HG02885 (cell line): ENCODE data around the gene CD2BP2.
A peak's percentile ranks its signal among the peaks of the same experiment; 100 is the strongest.
"Not testable (repeated sequence)": the region's sequence is repeated elsewhere in the genome, so short reads cannot be mapped to it uniquely, and the experiment has no call there.

Experiments used
- ATAC-seq: cut with Tn5 transposase; IDR thresholded peaks from one replicate; pipeline ENCODE4 v1.9.1; 2021; ENCODE audit warnings: mild to moderate bottlenecking; ENCODE audit not compliant: unreplicated experiment, poor library complexity

CD2BP2 gene

GRCh38 chr16:30348113-30348512 lies 7.0 kb downstream of the CD2BP2 start:
- no peak for ATAC-seq

- no peak for ATAC-seq
Measured at GRCh38 chr16:30346286-30346685, 8.8 kb downstream of the CD2BP2 start.

DNA sequence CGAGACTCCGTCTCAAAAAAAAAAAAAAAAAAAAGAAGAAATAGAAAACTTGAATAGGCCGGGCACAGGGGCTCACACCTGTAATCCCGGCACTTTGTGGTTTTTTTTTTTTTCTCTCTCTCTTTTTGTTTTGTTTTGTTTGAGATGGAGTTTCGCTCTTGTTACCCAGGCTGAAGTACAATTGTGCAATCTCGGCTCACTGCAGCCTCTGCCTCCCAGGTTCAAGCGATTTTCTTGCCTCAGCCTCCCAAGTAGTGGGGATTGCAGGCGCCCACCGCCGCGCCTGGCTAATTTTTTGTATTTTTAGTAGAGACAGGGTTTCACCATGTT lies 11.7 kb downstream of the CD2BP2 start:
- ATAC-seq, result not testable (repeated sequence)

- no peak for ATAC-seq
Measured at GRCh38 chr16:30342751-30343490, 12.2 kb downstream of the CD2BP2 start.

- ATAC-seq, result not testable (repeated sequence)
Measured at GRCh38 chr16:30341971-30342370, 13.1 kb downstream of the CD2BP2 start.

- ATAC-seq, result no peak
Measured at GRCh38 chr16:30340621-30341020, 14.5 kb downstream of the CD2BP2 start.

DNA sequence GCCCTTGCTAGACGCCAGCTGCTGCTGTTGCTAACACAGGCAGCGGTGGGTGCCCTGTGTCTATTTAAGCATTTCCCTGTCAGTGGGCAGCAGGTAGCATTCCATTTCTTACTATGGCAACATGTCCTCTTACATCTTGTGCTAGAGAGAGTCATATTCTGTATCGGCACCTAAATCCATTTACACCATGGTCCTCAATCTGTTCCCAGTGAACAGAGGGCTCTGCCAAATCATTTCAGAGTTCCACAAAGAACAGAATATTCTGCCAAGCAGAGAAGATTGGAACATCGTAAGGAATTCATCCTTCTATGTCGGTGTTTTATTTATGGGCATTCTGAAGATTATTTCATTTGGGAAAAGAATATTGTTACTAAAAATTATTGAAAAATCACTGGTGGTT lies 16.4 kb downstream of the CD2BP2 start:
- ATAC-seq, result not testable (repeated sequence)

- not testable (repeated sequence) for ATAC-seq
Measured at GRCh38 chr16:30337964-30338357, 17.1 kb downstream of the CD2BP2 start.

- ATAC-seq, result no peak
Measured at GRCh38 chr16:30335598-30336474, 19.3 kb downstream of the CD2BP2 start.

DNA sequence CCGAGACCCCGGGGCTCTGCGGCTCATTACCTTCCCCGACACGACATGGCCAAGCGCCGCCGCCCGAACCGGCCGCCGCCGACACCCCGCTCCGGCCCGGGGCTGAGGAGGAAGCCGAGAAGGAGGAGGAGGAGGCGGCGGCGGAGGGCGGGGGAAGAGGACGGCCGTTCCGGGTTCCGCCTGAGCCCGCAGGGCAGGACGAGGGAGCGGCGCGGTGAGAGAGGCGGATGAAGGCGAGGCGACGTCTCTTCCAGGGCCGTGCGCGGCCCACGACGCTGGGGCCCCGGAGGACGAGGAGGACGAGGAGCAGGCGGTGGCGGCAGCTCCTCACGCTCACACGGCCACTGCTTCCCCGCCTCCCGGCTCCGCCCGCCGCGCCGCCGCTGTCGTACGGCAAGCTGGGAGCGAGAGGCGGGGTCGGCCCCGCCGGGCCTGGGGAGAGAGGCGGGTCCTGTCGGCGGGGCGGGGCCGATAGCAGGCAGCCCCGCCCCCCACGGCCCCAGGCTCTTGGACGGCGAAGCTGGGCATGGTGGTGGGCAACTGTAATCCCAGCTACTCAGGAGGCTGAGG lies 20.0 kb downstream of the CD2BP2 start:
- peak; percentile 81 for ATAC-seq

DNA sequence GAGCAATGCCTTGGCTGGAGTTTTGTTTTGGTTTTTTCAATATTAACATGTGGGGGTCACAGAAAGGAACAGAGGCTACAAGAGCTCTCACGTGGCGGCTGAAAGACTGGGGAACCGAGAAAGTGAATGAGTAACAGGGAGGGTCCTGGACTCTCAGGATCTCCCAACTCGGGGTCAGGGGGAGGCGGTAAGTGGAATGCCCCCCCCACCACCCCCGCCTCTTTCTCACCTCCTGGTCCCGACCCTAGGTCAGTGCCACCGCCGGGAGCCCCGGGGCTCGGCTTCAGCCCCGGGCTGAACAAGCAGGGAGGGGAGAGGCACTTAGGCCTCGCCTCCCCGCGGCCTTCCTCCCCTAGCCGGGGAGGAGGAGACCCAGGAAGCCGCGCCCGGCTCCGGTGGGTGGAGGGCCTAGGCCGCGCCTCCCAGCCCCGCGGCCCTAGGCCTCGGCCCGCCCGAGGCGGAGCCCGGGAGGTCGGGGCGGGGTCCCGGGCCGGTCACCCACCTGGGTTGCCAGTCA lies 20.6 kb downstream of the CD2BP2 start:
- peak; percentile 82 for ATAC-seq

DNA sequence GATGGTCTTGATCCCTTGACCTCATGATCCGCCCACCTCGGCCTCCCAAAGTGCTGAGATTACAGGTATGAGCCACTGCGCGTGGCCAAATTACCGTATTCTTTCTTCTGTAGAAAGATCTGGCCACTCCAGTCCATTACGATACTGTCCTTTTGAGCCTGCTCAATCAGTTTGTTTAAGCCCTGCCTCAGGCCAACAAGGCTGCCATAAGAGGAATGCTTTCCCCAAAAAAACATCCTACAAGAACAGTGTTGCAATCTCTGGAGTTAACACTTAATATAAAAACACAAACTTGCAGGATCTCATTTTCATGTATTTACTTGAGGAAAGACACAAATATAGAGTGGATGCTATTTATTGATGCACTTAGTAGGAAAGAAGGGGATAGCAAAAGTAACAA lies 30.9 kb downstream of the CD2BP2 start:
- not testable (repeated sequence) for ATAC-seq

GRCh38 chr16:30318647-30319046 lies 36.5 kb downstream of the CD2BP2 start:
- ATAC-seq, result not testable (repeated sequence)

DNA sequence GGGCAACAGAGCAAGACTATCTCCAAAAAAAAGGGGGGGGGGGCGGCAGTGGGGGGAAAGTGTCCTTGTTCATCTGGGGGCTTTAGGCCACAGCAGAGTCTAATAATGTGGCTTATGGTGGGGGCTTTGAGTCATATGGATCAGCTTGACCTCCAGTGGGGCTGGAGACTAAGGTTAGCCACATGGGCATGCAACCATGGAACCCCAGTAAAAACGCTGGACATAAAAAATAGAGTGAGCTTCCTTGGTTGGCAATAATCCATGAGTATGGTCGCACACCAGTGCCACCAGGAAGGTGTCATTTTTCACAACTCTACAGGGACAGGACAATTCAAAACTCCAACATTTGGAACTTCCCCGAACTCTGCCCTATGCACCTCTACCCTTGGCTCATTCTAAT lies 44.2 kb downstream of the CD2BP2 start:
- not testable (repeated sequence) for ATAC-seq

DNA sequence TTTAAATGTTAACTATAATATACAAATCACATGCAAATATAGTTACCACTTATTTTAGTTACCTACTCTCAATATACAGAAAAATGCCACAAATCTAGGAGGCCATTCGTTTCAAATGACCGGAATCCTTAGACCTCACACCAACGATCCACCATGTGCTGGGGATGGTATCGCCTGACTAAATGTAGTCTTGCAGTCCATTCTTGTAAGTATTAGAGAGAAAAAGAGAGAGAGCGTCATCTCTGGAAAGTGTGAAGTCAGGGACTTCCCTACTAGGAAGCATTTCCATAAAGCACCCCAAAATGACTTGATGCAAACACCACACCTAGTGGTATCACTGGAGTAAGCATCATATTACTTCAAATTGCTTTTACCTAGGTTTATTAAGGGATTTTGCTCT lies 45.9 kb downstream of the CD2BP2 start:
- not testable (repeated sequence) for ATAC-seq
